GM18861 (cell line): Measurements from ENCODE around the gene TMEM232.
"Not testable (repeated sequence)": the region's sequence is repeated elsewhere in the genome, so short reads cannot be mapped to it uniquely, and the experiment has no call there.

Experiments
- ATAC-seq: cut with Tn5 transposase; IDR thresholded peaks from one replicate; pipeline ENCODE4 v1.9.1; 2021; ENCODE audit not compliant: unreplicated experiment

Gene TMEM232

GRCh38 chr5:110726249-110727024 is at the start of gene TMEM232:
TSS of gene TMEM232 (minus strand) at chr5:110726671. CDS start at chr5:110667352, 59,319 bp downstream.
- ATAC-seq = peak; percentile 100

- no peak for ATAC-seq
Observed at GRCh38 chr5:110770286-110770685, 43.8 kb upstream of the TMEM232 start.

- no peak for ATAC-seq
Observed at GRCh38 chr5:110769000-110769681, 42.7 kb upstream of the TMEM232 start.

- no peak for ATAC-seq
Observed at GRCh38 chr5:110768138-110768860, 41.8 kb upstream of the TMEM232 start.

- no peak for ATAC-seq
Observed at GRCh38 chr5:110760158-110760557, 33.7 kb upstream of the TMEM232 start.

- no peak for ATAC-seq
Observed at GRCh38 chr5:110757118-110757729, 30.8 kb upstream of the TMEM232 start.

GRCh38 chr5:110754181-110754580 is 27.7 kb upstream of the TMEM232 start:
- no peak for ATAC-seq

- ATAC-seq = no peak
Observed at GRCh38 chr5:110753600-110753999, 27.1 kb upstream of the TMEM232 start.

- ATAC-seq = no peak
Observed at GRCh38 chr5:110752953-110753352, 26.5 kb upstream of the TMEM232 start.

GRCh38 chr5:110751902-110752762 is 25.7 kb upstream of the TMEM232 start:
- ATAC-seq = peak; percentile 97

- ATAC-seq = peak; percentile 96
Observed at GRCh38 chr5:110738812-110739651, 12.6 kb upstream of the TMEM232 start, which contains the start of gene SLC25A46. TSS of gene SLC25A46 (plus strand) at chr5:110739007. CDS start at chr5:110739120, 113 bp downstream.

GRCh38 chr5:110738503-110738811 is 12.0 kb upstream of the TMEM232 start:
- ATAC-seq = peak; percentile 45

- ATAC-seq = no peak
Observed at GRCh38 chr5:110736753-110737152, 10.3 kb upstream of the TMEM232 start.

- ATAC-seq = no peak
Observed at GRCh38 chr5:110735556-110735955, 9.1 kb upstream of the TMEM232 start.

GRCh38 chr5:110734101-110734500 is 7.6 kb upstream of the TMEM232 start:
- no peak for ATAC-seq

GRCh38 chr5:110731499-110731898 is 5.0 kb upstream of the TMEM232 start:
- not testable (repeated sequence) for ATAC-seq

- ATAC-seq = peak; percentile 43
Observed at GRCh38 chr5:110727025-110727314, 499 bp upstream of the TMEM232 start.

- no peak for ATAC-seq
Observed at GRCh38 chr5:110718311-110718710, 8.2 kb downstream of the TMEM232 start.
